ENCODE data around the gene DNAJC4.

Gene DNAJC4

GRCh38 chr11:64249563-64250414 lies 19.4 kb downstream of the DNAJC4 start:
- DNase-seq (ENCODE audit: low read depth): no peak
- no peak for TF ChIP-seq CTCF (IDR thresholded peaks at IDR 0.05; ENCODE audit: insufficient read depth, low read depth, low read length, missing control alignments)
- H3K4me3 ChIP-seq (ENCODE audit: low read depth, low read length): no peak overlapping the region

- no peak for DNase-seq (ENCODE audit: low read depth)
- no peak for TF ChIP-seq CTCF (IDR thresholded peaks at IDR 0.05; ENCODE audit: insufficient read depth, low read depth, low read length, missing control alignments)
- peak overlapping the region; percentile 56; the same call in 1 of the 2 replicates for H3K4me3 ChIP-seq (ENCODE audit: low read depth, low read length)
Measured at GRCh38 chr11:64250415-64251015, 20.2 kb downstream of the DNAJC4 start.

GRCh38 chr11:64251016-64251752 lies 20.8 kb downstream of the DNAJC4 start, which contains the start of gene PLCB3:
PLCB3 (plus strand) TSS chr11:64251530; CDS start chr11:64251650, 120 bp downstream.
- peak; percentile 63 for DNase-seq (ENCODE audit: low read depth)
- peak; percentile 67 for TF ChIP-seq CTCF (IDR thresholded peaks at IDR 0.05; ENCODE audit: insufficient read depth, low read depth, low read length, missing control alignments)
- peak within 1 kb of the TSS; percentile 72 for H3K4me3 ChIP-seq (ENCODE audit: low read depth, low read length)

GRCh38 chr11:64251753-64252002 lies 21.3 kb downstream of the DNAJC4 start:
- no peak for DNase-seq (ENCODE audit: low read depth)
- peak overlapping the region; percentile 72 for H3K4me3 ChIP-seq (ENCODE audit: low read depth, low read length)
- no peak for TF ChIP-seq CTCF (IDR thresholded peaks at IDR 0.05; ENCODE audit: insufficient read depth, low read depth, low read length, missing control alignments)

GRCh38 chr11:64252003-64252872 lies 21.9 kb downstream of the DNAJC4 start:
- DNase-seq (ENCODE audit: low read depth): no peak
- H3K4me3 ChIP-seq (ENCODE audit: low read depth, low read length): peak overlapping the region; percentile 72
- peak; percentile 48 for TF ChIP-seq CTCF (IDR thresholded peaks at IDR 0.05; ENCODE audit: insufficient read depth, low read depth, low read length, missing control alignments)

- TF ChIP-seq CTCF (IDR thresholded peaks at IDR 0.05; ENCODE audit: insufficient read depth, low read depth, low read length, missing control alignments): no peak
- H3K4me3 ChIP-seq (ENCODE audit: low read depth, low read length): no peak overlapping the region
Measured at GRCh38 chr11:64253043-64253442, 22.7 kb downstream of the DNAJC4 start.

More at GRCh38 chr11:64253043-64253442, 22.7 kb downstream of the DNAJC4 start:
- no peak for DNase-seq (ENCODE audit: low read depth)

All from GM12865 (cell line).